Measurements from ENCODE around the gene ENTPD6.

The ENTPD6 gene

GRCh38 chr20:25253606-25254275 is 58.2 kb downstream of the ENTPD6 start:
- no peak for TF ChIP-seq CTCF (conservative IDR thresholded peaks at IDR 0.05; ENCODE audit: low read depth, low read length)
- DNase-seq (ENCODE audit: low read depth): peak; percentile 40
- H3K4me3 ChIP-seq (ENCODE audit: low read depth, low read length): no peak overlapping the region

- DNase-seq (ENCODE audit: low read depth): no peak
- TF ChIP-seq CTCF (conservative IDR thresholded peaks at IDR 0.05; ENCODE audit: low read depth, low read length): no peak
- H3K4me3 ChIP-seq (ENCODE audit: low read depth, low read length): no peak overlapping the region
These were observed 59.1 kb downstream of the ENTPD6 start for GRCh38 chr20:25254571-25254970.

DNA sequence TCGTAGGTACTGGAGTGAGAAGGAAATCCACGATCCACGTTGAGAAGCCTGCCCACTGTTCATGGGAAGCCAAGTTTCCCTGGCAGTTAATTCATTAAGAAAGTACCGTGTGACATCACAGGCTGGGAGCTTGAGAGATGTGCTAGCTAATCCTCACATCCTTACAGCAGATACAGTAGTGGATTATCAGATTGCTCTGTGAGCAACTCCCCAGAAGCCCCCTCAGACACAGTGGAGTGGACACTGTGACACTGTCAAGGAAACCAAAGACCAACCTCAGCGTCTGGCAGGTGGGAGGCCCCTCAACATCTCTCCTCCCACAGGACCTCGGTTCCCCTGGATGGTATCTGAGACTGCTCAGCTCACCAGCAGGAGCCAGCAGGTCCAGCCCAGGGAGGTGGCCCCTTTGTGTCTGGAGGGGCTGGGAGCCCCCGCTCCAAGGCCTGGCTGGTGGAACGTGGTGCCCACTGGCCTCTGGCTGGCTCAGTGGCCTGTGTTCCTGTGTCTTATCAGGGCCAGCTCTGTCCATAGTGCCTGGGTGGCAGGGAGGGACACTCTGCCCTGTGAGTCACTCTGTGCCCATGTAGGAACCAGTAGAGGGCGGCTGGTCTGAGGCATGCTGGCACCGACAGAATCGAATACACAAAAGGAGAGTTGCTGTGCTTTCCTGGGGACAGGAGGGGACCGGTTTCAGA is 59.6 kb downstream of the ENTPD6 start:
- no peak overlapping the region for H3K4me3 ChIP-seq (ENCODE audit: low read depth, low read length)
- DNase-seq (ENCODE audit: low read depth): no peak
- no peak for TF ChIP-seq CTCF (conservative IDR thresholded peaks at IDR 0.05; ENCODE audit: low read depth, low read length)

DNA sequence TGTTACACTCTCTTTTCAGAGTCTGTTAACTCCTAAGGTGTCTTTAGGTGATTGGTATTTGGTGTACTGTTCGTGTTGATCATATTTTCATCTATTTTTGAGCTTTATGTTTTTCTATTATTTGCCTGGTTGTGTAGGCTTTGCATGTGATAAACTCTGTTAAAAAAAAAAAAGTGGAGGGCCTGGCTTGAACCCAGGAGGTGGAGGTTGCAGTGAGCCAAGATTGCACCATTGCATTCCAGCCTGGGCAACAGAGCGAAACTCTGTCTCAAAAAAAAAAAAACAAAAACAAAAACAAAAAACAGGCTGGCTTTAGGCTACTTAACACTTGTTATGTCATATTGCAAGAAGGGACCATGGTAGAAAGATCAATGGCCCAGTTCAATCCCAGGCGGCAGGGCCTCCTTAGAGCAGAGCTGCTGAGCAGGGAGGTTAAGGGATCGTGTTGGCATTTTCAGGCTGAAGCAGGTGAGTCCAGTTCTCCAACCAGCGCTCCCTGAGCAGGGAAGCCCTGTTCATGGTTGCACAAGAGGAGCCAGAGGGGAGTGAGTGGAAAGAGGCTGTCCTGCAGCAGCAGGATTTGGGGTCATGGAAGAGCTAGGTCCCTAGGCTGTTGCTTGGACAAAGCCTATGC is 60.8 kb downstream of the ENTPD6 start:
- no peak for TF ChIP-seq CTCF (conservative IDR thresholded peaks at IDR 0.05; ENCODE audit: low read depth, low read length)
- DNase-seq (ENCODE audit: low read depth): peak; percentile 37
- no peak overlapping the region for H3K4me3 ChIP-seq (ENCODE audit: low read depth, low read length)

DNA sequence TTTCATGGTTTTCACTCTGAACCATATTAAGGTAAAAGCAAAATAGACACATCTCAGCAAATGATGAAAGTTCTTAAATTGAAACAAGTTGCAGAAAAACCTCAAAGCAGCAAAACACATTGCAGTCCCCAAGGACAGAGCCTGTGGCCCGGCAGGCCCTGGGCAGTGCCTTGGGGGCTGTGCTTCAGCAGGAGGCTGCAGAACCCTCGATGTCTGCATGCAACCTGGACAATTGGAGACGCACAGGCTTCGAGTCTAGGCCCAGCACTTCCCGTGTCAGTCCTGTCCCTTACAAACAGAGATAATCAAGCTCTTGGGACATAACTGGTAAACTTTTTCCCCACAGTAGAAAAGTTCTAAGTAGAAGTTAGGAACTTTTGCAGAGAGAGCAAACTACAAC is 61.6 kb downstream of the ENTPD6 start:
- TF ChIP-seq CTCF (conservative IDR thresholded peaks at IDR 0.05; ENCODE audit: low read depth, low read length): no peak
- DNase-seq (ENCODE audit: low read depth): no peak
- H3K4me3 ChIP-seq (ENCODE audit: low read depth, low read length): no peak overlapping the region

GRCh38 chr20:25257756-25258475 is 62.4 kb downstream of the ENTPD6 start:
- H3K4me3 ChIP-seq (ENCODE audit: low read depth, low read length): no peak overlapping the region
- TF ChIP-seq CTCF (conservative IDR thresholded peaks at IDR 0.05; ENCODE audit: low read depth, low read length): no peak
- DNase-seq (ENCODE audit: low read depth): no peak
